Mesothelial cell of epicardium (in vitro differentiated cells): ENCODE measurements around the gene AK2. TPM values are rescaled to one million over a fixed set of nuclear protein-coding genes. Genes with fewer than 3 reads are reported as not detected.
"Not testable (repeated sequence)": the region's sequence is repeated elsewhere in the genome, so short reads cannot be mapped to it uniquely, and the experiment has no call there.

Experiments
- DNase-seq, 2 experiments: peaks; one replicate each; pipeline ENCODE4 v3.0.0; 2021; ENCODE audit warnings: low spot score in 2 of 2; ENCODE audit not compliant: unreplicated experiment in 2 of 2
- H3K27ac Mint-ChIP-seq: 2 replicates; pipeline ENCODE4 v1.8.0; 2021; ENCODE audit warnings: mixed read lengths
- H3K27me3 Mint-ChIP-seq: 2 replicates; pipeline ENCODE4 v1.8.0; 2021; ENCODE audit warnings: low read depth, mixed read lengths
- H3K36me3 Mint-ChIP-seq: 2 replicates; pipeline ENCODE4 v1.8.0; 2021; ENCODE audit warnings: mixed read lengths
- H3K4me1 Mint-ChIP-seq: 2 replicates; pipeline ENCODE4 v1.8.0; 2021; ENCODE audit warnings: mixed read lengths
- H3K4me3 Mint-ChIP-seq: 2 replicates; pipeline ENCODE4 v1.8.0; 2021; ENCODE audit warnings: mild to moderate bottlenecking, moderate library complexity, mixed read lengths
- H3K9me3 Mint-ChIP-seq: 2 replicates; pipeline ENCODE4 v1.8.0; 2021; ENCODE audit warnings: mixed read lengths
- CTCF ChIP-seq: fragments of 200-600 bp; sonication (generic); IDR thresholded peaks from one replicate; pipeline ENCODE4 v1.5.0; 2021; ENCODE audit warnings: antibody characterized with exemption; ENCODE audit not compliant: unreplicated experiment
- total RNA-seq: library from RNA; stranded (reverse); gene quantifications from 3 replicates; pipeline ENCODE4 v1.2.1, GENCODE V29; 2021

Gene AK2
- total RNA-seq, 1 donor from 2014 or later = 139 TPM

DNA sequence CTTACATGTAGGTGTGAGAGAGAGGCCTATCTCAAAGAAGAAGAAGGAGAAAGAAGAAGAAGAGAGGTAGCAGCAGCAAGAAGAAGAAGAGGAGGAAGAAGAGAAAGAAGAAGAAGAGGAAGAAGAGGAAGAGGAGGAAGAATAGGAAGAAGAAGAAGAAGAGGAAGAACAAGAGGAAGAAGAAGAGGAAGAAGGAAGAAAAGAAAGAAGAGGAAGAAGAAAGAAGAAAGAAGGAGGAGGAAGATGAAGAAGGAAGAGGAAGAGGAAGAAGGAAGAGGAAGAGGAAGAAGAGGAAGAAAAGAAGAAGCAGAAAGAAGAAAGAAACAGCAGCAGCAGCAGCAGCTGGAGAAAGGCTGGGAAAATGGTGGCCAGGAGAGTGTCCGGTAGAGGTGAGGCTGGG is 33.9 kb upstream of the AK2 start:
- Mint-ChIP-seq H3K27me3 (peaks cover 15% of the 10 kb centered on the region), H3K36me3 (no peaks in the 10 kb centered on the region), H3K27ac (no peak overlapping the region), H3K4me1 (no peaks in the 10 kb centered on the region), H3K9me3 (peaks cover 21% of the 10 kb centered on the region), H3K4me3 (no peak overlapping the region)
- TF ChIP-seq CTCF = no peak
- DNase-seq = no peak

DNA sequence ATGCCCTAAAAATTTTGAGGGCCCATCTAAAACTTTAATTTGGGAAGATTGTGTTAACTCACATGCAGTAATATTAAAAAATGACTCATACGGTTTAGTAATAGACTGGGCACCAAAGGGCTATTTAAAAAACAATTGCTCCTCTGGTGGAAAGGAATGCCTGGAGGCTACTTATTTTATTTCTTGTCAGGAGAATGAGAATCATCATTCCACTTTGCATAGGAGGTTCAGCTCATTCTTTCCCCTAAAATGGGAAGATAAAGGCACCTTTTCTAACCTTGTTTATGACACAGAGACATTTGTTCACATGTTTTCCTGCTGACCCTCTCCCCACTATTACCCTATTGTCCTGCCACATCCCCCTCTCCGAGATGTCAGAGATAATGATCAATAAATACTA is 31.4 kb upstream of the AK2 start:
- not testable (repeated sequence) for H3K4me3 Mint-ChIP-seq, H3K27ac Mint-ChIP-seq, H3K36me3 Mint-ChIP-seq, H3K4me1 Mint-ChIP-seq, DNase-seq
- Mint-ChIP-seq H3K27me3 (peaks cover 15% of the 10 kb centered on the region), H3K9me3 (peaks cover 40% of the 10 kb centered on the region)

GRCh38 chr1:33066477-33066876 is 29.8 kb upstream of the AK2 start:
- H3K27ac Mint-ChIP-seq, DNase-seq, H3K4me1 Mint-ChIP-seq, H3K36me3 Mint-ChIP-seq, H3K4me3 Mint-ChIP-seq: not testable (repeated sequence)
- Mint-ChIP-seq H3K9me3 (peaks cover 51% of the 10 kb centered on the region), H3K27me3 (peaks cover 15% of the 10 kb centered on the region)

DNA sequence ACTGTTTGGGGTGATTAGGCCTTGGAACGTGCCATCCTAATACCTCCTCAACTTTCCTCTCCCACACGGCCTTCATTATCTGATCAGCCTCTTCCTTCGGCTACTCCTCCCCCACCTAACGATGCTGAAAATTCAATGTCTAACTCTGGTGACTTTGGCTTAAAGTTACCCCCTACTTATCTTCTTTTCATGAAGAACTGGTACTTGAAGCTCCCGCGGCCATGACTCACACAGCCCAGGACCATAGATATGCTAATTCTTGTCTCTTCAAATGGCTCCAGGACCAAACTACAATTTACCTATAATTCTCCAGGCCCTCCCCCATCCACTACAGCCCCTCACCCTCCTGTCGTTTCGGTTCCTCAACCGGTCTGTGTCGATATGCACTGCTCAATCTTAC is 28.6 kb upstream of the AK2 start:
- Mint-ChIP-seq H3K9me3 (peaks cover 52% of the 10 kb centered on the region), H3K4me1 (no peaks in the 10 kb centered on the region), H3K4me3 (no peak overlapping the region), H3K27me3 (peaks cover 7% of the 10 kb centered on the region), H3K36me3 (no peaks in the 10 kb centered on the region), H3K27ac (no peak overlapping the region)
- DNase-seq = no peak
- no peak for TF ChIP-seq CTCF

DNA sequence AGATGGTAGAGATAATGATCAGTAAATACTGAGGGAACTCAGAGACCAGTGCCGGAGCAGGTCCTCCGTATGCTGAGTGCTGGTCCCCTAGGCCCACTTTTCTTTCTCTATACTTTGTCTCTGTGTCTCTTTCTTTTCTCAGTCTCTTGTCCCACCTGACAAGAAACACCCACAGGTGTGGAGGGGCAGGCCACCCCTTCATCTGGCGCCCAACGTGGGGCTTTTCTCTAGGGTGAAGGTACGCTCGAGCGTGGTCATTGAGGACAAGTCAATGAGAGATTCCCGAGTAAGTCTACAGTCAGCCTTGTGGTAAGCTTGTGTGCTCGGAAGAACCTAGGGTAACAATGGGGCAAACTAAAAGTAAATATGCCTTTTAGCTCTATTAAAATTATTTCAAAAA is 27.6 kb upstream of the AK2 start:
- not testable (repeated sequence) for H3K36me3 Mint-ChIP-seq, H3K4me3 Mint-ChIP-seq, DNase-seq, H3K27me3 Mint-ChIP-seq, H3K4me1 Mint-ChIP-seq, H3K27ac Mint-ChIP-seq
- H3K9me3 Mint-ChIP-seq = peaks cover 52% of the 10 kb centered on the region

DNA sequence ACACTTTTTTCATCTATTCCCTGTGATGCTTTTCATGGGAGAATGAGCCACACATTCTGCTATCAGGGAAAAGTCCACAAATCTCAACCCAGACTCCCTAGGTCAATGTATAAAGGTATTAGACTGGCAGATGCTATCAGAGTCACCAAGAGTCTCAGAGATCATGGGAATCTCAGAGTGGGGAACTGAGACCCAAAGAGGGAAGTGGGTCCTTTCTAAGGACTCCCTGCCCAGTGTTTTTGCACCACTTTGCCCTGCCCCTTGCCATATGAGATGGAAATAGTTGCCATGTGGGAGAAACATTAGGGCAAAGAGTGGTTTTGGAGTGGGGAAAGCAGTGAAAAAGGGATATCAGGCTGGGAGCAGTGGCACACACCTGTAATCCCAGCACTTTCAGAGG is 25.2 kb upstream of the AK2 start:
- H3K9me3 Mint-ChIP-seq = peaks cover 48% of the 10 kb centered on the region
- no peak for TF ChIP-seq CTCF
- no peaks in the 10 kb centered on the region for H3K27me3 Mint-ChIP-seq
- H3K4me3 Mint-ChIP-seq = no peak overlapping the region
- no peaks in the 10 kb centered on the region for H3K4me1 Mint-ChIP-seq
- no peak for DNase-seq
- no peak overlapping the region for H3K27ac Mint-ChIP-seq
- H3K36me3 Mint-ChIP-seq = no peaks in the 10 kb centered on the region

GRCh38 chr1:33060579-33061083 is 23.9 kb upstream of the AK2 start:
- no peak overlapping the region for H3K27ac Mint-ChIP-seq
- H3K4me1 Mint-ChIP-seq = peaks cover 1% of the 10 kb centered on the region
- no peak for DNase-seq
- H3K9me3 Mint-ChIP-seq = peaks cover 36% of the 10 kb centered on the region
- no peaks in the 10 kb centered on the region for H3K36me3 Mint-ChIP-seq
- H3K27me3 Mint-ChIP-seq = no peaks in the 10 kb centered on the region
- H3K4me3 Mint-ChIP-seq = no peak overlapping the region
- no peak for TF ChIP-seq CTCF
